ENCODE measurements around the gene ANKRD33. TPM values are rescaled to one million over a fixed set of nuclear protein-coding genes. Genes with fewer than 3 reads are reported as not detected.

Gene ANKRD33
- total and polyA plus RNA-seq, 2 of the 4 experiments (the other 2 are of a cell fraction), result under 0.01 to 0.03 TPM

DNA sequence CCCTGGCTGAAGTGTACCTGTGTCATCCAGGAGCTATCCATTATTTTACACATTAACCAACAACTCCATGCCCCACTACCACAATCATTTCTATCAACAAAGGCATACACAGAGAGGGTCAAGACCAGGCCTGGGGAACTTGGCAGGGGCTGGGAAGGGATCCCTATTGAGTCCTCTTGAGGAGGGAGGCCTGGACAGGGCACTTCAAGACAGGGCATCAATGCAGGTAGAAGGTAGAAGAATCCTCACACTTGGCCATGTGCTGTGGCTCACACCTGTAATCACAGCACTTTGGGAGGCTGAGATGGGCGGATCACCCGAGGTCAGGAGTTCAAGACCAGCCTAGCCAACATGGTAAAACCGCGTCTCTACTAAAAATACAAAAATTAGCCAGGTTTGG is 13.4 kb upstream of the ANKRD33 start:
- no peak overlapping the region for H3K4ac ChIP-seq (ENCODE audit: low read depth, low read length)
- H3K56ac ChIP-seq (ENCODE audit: extremely low read depth, insufficient read depth, low read length), result no peak overlapping the region
- H3K4me3 ChIP-seq (ENCODE audit: insufficient read depth, low read depth, low read length), result no peak overlapping the region
- H3K23ac ChIP-seq (ENCODE audit: low read depth, low read length), result no peak overlapping the region
- H3K4me1 ChIP-seq (ENCODE audit: control insufficient read depth, insufficient read depth, low read length), result no peaks in the 10 kb centered on the region
- intact Hi-C loops (cut with micrococcal nuclease) (no loop called here), in situ Hi-C loops (cut with MboI; ENCODE audit: low sequenced_read_pairs) (loop anchor here (5.0 kb wide), 1 partner anchor 452 kb away; the partner anchor contains the start of gene SLC4A8), dilution Hi-C loops (cut with HindIII; ENCODE audit: low sequenced_read_pairs, unreplicated experiment) (loop anchor here (25.0 kb wide), 1 partner anchor 88 kb away; the partner anchor contains the start of gene ACVR1B)
- H3K27me3 ChIP-seq (ENCODE audit: control insufficient read depth, insufficient read depth, low read length), result peaks cover 24% of the 10 kb centered on the region
- DNase-seq, result no peak
- no peak overlapping the region for H2AK5ac ChIP-seq (ENCODE audit: low read depth, low read length)
- CTCF ChIA-PET, result interaction anchor here (0.6 to 2.6 kb wide), 8 partner anchors 10 to 455 kb away, joined by 3 to 12 read pairs (median 6); no protein-coding TSS in a partner anchor
- H2BK15ac ChIP-seq (ENCODE audit: low read depth, low read length), result no peak overlapping the region
- no peak overlapping the region for H3K14ac ChIP-seq (replicated peaks; ENCODE audit: low read depth, low read length)
- no peak overlapping the region for H4K5ac ChIP-seq (ENCODE audit: low read depth, low read length)
- H4K8ac ChIP-seq (ENCODE audit: low read depth in 2 of 2, low read length in 2 of 2), result no peak overlapping the region
- H3K18ac ChIP-seq (ENCODE audit: low read depth, low read length), result no peak overlapping the region
- H3K4me2 ChIP-seq (ENCODE audit: low read depth, low read length), result no peak overlapping the region
- no peak overlapping the region for H3K27ac ChIP-seq (ENCODE audit: insufficient read depth, low read length)
- ATAC-seq (ENCODE audit: low read depth), result no peak
- no TSS peak for BruUV-seq (replicated peaks)
- H3K36me3 ChIP-seq (ENCODE audit: control insufficient read depth, insufficient read depth, low read length), result no peaks in the 10 kb centered on the region
- H4K20me1 ChIP-seq (ENCODE audit: insufficient read depth, low read length), result no peaks in the 10 kb centered on the region
- POLR2A ChIA-PET (ENCODE audit: unreplicated experiment), result interaction anchor here (0.5 kb wide), 1 partner anchor 213 kb away, joined by 3 read pairs; no protein-coding TSS in a partner anchor
- H2AFZ ChIP-seq (replicated peaks; ENCODE audit: low read length, poor library complexity), result no peak overlapping the region
- no peak overlapping the region for H2BK120ac ChIP-seq (ENCODE audit: low read depth, low read length)
- no peaks in the 10 kb centered on the region for H3K9me3 ChIP-seq (ENCODE audit: control insufficient read depth, insufficient read depth, low read length)
- no peak overlapping the region for H3K9ac ChIP-seq (ENCODE audit: low read depth, low read length)
- no peak overlapping the region for H2BK20ac ChIP-seq (ENCODE audit: low read depth, low read length)
- H3K9me1 ChIP-seq (ENCODE audit: insufficient read depth, low read length), result no peaks in the 10 kb centered on the region
- no peak overlapping the region for H4K91ac ChIP-seq (ENCODE audit: insufficient read depth, low read depth, low read length)
- 86% methylated on average over 4 of the region's 4 CpGs; no CpG with 5 or more reads in 1 of the 2 experiments for WGBS, 2 experiments (ENCODE audit: extremely low coverage in 2 of 2, insufficient read length in 1 of 2)
- no peak overlapping the region for H2AK9ac ChIP-seq (replicated peaks; ENCODE audit: low read depth, low read length, poor library complexity)
- TF ChIP-seq MAFK (IDR thresholded peaks at IDR 0.05; ENCODE audit: low read depth, low read length) (no peak), CTCF (conservative IDR thresholded peaks at IDR 0.05; ENCODE audit: low read depth, low read length) (no peak), NFE2L2 (IDR thresholded peaks at IDR 0.05; ENCODE audit: low read depth, low read length) (no peak), CHD1 (IDR thresholded peaks at IDR 0.05; ENCODE audit: low read depth, low read length) (no peak), MXI1 (IDR thresholded peaks at IDR 0.05; ENCODE audit: borderline replicate concordance, low read depth, low read length) (no peak), ELK1 (IDR thresholded peaks at IDR 0.05; ENCODE audit: borderline replicate concordance, low read depth, low read length) (no peak), RFX5 (IDR thresholded peaks at IDR 0.05; ENCODE audit: low read depth, low read length) (no peak), FOS (IDR thresholded peaks at IDR 0.05; ENCODE audit: low read depth, low read length) (no peak), POLR2A (IDR thresholded peaks at IDR 0.05; ENCODE audit: low read depth, low read length) (no peak), MAZ (IDR thresholded peaks at IDR 0.05; ENCODE audit: borderline replicate concordance, low read depth, low read length) (no peak), SMC3 (IDR thresholded peaks at IDR 0.05; ENCODE audit: low read depth, low read length) (no peak), RCOR1 (IDR thresholded peaks at IDR 0.05; ENCODE audit: insufficient replicate concordance, low read length) (no peak), RAD21 (IDR thresholded peaks at IDR 0.05; ENCODE audit: low read length) (no peak), BHLHE40 (IDR thresholded peaks at IDR 0.05; ENCODE audit: low read depth, low read length) (no peak), CEBPB (IDR thresholded peaks at IDR 0.05; ENCODE audit: low read depth, low read length) (no peak)
- TF ChIP-seq, protein P1, sequence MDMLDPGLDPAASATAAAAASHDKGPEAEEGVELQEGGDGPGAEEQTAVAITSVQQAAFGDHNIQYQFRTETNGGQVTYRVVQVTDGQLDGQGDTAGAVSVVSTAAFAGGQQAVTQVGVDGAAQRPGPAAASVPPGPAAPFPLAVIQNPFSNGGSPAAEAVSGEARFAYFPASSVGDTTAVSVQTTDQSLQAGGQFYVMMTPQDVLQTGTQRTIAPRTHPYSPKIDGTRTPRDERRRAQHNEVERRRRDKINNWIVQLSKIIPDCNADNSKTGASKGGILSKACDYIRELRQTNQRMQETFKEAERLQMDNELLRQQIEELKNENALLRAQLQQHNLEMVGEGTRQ (IDR thresholded peaks at IDR 0.05; ENCODE audit: low read depth, low read length), result no peak
- no peaks in the 10 kb centered on the region for H3K79me1 ChIP-seq (ENCODE audit: low read depth in 1 of 2, low read length in 2 of 2)
- no peak overlapping the region for H2BK5ac ChIP-seq (ENCODE audit: low read depth, low read length, poor library complexity, severe bottlenecking)

Measured in IMR-90 (cell line).